Activated CD8-positive, alpha-beta memory T cell treated with anti-CD3 and anti-CD28 coated beads for 48 hours (primary cell): ENCODE measurements around the gene TXNL4B.

ENCODE experiments used
- DNase-seq, 3 experiments: peaks; one replicate each; pipeline ENCODE4 v3.0.0-alpha.2; 2020; ENCODE audit warnings: low read depth in 2 of 3, low spot score in 2 of 3

The TXNL4B gene

GRCh38 chr16:72112906-72113615 is 19.6 kb upstream of the TXNL4B start:
- no peak for DNase-seq

GRCh38 chr16:72112452-72112792 is 19.0 kb upstream of the TXNL4B start:
- DNase-seq = no peak

GRCh38 chr16:72111657-72112451 is 18.4 kb upstream of the TXNL4B start:
- no peak for DNase-seq

DNA sequence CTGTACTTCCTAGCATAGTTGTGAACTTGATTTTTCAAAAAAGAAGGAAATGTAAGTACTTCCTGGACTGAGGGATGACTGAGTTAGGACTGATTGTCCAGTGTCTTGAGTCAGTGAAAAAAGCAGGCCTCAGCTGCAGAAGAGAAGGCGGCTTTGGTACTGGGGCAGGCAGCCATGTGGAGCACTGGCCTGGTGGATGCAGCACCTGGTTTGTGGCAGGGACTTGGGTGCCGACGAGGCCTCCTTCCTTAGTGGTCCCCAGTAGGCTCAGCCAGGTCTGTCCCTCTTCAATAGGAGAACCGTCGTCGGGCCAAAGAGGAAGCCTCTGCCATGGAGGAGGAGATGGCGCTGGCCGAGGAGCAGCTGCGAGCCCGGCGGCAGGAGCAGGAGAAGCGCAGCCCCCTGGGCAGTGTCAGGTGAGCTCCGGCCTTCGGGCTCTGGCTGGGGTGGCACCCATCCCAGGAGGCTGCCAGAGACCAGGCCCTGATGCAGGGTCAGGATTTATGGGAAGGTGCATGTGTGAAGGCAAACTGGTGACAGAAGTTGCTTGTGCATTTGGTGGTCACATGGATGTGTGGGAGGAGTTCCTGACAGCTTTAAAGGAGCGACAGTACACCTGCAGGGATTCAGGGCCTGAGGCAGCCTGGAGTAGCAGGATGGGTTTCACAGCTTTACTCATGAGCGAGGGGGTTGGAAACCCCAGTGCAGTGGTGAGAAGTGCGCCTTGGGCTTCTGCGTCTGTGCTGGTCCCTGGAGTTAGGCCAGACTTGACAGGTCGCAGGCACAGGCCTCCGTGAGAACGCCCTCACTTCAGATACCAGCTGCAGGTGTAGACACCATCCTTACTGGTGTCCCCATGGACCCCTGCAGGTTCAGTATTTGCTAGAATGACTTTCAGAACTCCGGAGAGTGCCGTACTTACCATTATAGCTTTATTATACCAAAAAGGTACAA is 17.5 kb upstream of the TXNL4B start:
- no peak for DNase-seq

GRCh38 chr16:72109966-72110530 is 16.6 kb upstream of the TXNL4B start:
- DNase-seq = no peak

DNA sequence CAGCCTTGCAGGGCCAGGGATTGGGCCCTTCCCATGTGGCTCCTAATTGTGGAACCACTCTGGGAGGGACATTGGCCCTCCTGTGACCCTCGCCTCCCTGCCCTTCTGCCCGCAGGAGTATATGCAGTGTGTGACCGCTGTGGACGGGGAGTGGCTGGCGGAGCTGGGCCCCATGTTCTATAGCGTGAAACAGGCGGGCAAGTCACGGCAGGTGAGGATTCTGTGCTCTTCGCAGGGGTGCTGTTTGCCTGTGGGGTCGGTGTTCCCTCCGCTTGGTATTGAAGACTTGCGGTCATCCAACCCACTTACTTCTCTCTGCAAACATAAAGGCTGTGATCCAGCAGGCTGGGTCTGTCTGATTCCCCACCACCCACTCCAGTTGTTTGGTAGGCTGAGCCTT is 15.9 kb upstream of the TXNL4B start:
- DNase-seq = no peak

DNA sequence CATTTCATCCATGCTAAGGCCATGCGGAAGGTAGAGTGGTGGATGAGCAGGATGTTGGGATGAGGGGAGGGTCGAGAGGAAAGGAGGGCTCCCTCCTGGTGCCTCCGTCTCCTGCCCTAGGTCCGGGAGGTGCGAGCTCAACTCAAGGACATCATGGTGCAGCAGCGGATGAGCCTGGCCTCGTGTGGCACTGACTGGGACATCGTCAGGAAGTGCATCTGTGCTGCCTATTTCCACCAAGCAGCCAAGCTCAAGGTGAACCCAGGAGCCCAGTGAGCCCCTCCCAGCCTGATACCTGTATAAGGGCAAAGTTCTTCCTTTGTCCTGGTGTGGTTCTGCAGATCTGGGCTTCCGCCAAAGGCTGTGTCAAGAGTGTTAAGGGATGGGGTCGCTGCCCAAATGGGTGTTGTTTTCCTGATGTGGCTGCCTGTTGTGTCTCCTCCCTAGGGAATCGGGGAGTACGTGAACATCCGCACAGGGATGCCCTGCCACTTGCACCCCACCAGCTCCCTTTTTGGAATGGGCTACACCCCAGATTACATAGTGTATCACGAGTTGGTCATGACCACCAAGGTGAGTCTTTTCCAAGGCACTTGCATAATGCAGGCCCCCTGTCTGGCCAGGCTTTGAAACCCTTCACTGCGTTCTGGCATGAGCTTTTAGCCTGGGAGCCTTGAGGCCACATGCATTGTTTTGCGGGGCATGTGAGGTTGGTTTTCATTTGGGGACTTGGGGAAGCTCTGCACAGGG is 15.1 kb upstream of the TXNL4B start:
- DNase-seq = no peak

DNA sequence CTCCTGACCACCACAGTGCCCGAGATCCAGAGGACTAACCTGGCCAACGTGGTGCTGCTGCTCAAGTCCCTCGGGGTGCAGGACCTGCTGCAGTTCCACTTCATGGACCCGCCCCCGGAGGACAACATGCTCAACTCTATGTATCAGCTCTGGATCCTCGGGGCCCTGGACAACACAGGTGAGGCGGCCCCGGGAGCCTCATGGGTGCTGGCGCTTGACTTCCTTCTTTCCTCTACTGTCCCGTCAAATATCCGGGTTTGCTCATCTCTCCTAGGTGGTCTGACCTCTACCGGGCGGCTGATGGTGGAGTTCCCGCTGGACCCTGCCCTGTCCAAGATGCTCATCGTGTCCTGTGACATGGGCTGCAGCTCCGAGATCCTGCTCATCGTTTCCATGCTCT is 14.0 kb upstream of the TXNL4B start:
- no peak for DNase-seq

DNA sequence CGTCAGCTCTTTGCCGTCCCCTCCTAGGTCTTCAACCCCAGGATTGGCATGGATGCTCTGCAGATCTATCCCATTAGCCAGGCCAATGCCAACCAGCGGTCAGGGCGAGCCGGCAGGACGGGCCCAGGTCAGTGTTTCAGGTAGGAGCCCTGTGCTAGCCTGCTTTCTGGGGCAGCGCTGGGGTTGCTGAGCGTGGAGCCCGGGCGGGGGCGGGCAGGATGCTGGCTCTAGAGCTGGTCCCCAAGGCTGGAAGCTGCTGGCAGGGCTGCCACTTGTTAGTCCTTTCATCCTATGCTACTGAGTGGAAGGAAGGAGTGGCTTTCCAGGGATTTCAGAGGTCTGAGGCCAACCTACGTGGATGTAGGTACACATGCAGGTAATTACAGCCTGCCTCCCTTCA is 12.6 kb upstream of the TXNL4B start:
- no peak for DNase-seq

DNA sequence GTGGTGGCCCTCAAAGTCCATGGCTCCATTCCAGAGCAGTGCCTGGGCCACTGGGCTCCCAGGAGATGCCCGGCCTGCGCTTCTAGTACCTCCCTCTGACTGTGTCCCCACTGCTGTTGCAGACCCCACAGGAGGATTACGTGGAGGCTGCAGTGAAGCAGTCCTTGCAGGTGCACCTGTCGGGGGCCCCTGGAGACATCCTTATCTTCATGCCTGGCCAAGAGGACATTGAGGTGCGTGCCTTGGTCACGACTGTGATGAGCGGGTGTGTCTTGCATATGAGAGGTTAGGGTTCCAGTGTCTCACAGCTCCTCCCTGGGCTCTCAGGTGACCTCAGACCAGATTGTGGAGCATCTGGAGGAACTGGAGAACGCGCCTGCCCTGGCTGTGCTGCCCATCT is 11.5 kb upstream of the TXNL4B start:
- DNase-seq = no peak

DNA sequence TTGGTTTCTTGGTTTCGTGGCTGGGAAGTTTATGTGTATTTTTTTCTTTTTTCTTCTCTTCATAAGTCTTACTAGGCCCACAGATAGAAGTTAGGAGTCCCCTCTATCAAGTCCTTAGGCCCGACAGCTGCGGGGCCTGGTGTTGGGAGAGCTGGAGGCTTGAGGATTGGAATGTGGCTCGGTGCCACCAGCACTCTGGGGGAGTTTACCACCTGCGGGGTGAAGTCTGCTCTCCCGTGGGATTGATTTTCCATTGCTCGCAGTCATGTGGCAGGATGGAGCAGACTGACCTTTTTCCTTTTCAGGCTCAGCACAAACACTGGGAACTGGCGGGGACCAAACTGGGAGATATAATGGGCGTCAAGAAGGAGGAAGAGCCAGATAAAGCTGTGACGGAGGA is 7.8 kb upstream of the TXNL4B start:
- DNase-seq = no peak

DNA sequence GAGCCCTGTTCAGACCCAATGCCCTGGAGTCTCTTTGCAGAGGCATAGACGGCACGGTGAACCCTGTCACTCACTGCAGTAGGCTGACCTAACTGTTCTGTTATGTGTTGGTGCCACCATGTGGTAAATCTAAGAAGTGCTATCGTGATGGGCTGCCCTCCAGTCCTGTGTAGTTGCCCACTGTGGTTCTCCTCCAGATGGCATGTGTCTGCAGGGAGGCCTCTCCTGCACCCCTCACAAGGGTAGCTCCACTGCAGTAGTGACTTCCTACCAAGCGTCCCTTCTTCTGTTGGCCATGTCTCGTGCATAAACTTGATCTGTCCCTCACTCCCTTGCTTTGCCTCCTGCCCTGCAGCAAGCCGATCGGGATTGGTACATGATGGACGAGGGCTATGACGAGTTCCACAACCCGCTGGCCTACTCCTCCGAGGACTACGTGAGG is 6.0 kb upstream of the TXNL4B start:
- DNase-seq = peak in 1 of 3 experiments; percentile 7

DNA sequence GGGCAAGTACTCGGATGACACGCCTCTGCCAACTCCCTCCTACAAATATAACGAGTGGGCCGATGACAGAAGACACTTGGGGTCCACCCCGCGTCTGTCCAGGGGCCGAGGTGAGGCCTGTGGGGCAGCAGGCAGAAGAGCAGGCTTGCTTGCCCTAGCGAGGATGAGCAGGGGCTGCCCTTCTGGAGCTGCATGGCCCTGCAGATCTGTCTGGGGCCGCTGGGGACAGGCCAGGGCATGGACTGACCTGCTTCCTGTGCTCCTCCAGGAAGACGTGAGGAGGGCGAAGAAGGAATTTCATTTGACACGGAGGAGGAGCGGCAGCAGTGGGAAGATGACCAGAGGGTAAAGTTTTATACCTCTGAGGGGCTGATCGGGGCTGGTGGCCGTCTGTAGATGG is 5.5 kb upstream of the TXNL4B start:
- no peak for DNase-seq

- DNase-seq = no peak
Measured at GRCh38 chr16:72094266-72094610, 818 bp upstream of the TXNL4B start.

DNA sequence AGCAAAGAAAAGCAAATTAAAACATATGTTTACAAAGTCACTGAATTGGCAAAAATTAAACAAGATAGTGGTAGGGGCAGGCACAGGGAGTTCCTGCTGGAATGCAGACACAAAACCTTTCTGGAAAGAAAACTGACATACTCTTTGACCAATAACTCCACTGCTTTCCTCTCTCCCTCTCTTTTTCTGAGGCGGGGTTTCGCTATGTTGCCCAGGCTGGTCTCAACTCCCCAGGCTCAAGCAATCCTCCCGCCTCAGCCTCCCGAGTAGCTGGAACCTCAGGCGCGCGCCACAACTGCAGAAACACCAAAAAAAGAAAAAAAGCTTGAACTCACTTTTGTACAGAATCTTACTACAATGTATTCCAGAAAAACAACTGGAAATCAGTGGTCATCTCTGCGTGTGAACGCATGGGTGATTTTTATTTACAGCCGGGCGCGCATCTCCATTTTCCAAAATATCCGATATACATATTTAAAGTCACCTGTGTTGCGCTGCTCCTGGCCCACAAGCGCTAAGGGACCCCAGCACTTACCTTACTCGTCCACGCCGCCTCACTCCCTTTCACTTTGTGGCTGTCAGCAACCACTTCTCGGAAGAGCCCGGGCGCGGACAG is 480 bp downstream of the TXNL4B start:
- DNase-seq = no peak

- DNase-seq = no peak
Measured at GRCh38 chr16:72091217-72091616, 2.2 kb downstream of the TXNL4B start.

DNA sequence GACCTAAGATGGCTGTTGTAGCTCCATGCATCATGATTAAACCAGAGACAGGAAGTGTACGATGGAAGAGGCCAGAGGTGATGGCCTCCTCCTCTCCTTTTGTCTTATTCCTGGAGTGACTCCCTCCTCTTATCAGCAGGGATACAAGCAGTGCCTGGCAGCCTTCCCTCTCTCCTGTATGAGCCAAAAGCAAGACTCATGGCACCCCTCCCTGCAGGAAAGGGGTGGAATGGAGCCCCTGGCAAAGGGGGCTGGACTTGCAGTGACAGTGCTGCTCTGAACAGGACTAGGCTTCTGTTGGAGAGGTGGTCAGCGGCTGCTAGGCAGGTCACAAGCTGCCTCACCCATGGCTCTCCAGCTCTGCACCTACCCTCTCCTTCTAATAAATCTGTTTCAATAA is 8.4 kb downstream of the TXNL4B start:
- no peak for DNase-seq

- DNase-seq = no peak
Measured at GRCh38 chr16:72084445-72084844, 9.0 kb downstream of the TXNL4B start.

DNA sequence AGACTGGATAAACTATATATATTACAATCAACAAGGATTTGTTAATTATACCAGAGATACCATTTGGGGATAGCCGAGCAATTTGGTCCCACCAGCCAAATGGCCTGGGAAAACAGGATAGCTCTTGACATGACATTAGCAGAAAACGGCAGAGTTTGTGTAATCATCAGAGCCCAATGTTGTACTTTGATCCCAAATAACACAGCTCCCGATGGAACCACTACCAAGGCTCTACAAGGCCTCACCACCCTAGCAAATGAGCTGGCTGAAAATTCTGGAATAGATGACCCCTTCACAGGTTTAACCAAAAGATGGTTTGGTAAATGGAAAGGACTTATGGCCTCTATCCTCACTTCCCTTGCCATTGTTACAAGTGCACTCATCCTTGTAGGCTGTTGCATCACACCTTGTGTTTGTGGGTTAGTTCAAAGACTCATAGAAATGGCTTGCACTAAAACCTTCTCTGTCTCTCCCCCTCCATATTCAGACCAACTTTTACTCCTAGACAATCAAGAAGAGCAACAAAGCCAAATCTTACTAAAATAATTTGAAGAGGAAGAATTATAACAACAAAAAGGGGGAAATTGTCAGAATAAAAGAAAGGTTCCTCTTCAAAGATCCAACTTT is 9.5 kb downstream of the TXNL4B start:
- no peak for DNase-seq
